ENCODE results near the gene ARPC2. TPM values are rescaled to one million over a fixed set of nuclear protein-coding genes. Genes with fewer than 3 reads are reported as not detected.

ARPC2 gene
- total and polyA plus RNA-seq, 7 donors = 235 to 517 (median 267) TPM

- intact Hi-C loops (cut with DNase I) = no loop called here
- DNase-seq = no peak
- H3K4me3 ChIP-seq = no peak overlapping the region
- TF ChIP-seq EP300 (IDR thresholded peaks at IDR 0.05) (no peak), POLR2AphosphoS5 (IDR thresholded peaks at IDR 0.05) (no peak), CTCF (IDR thresholded peaks at IDR 0.05) (no peak), POLR2A (IDR thresholded peaks at IDR 0.05) (no peak)
- H3K9me3 ChIP-seq = no peaks in the 10 kb centered on the region
- peaks cover 0 to 10% (median 0%) of the 10 kb centered on the region in 4 donors for H3K4me1 ChIP-seq
- H3K27ac ChIP-seq = no peak overlapping the region
- no peaks in the 10 kb centered on the region for H3K27me3 ChIP-seq
- no peaks in the 10 kb centered on the region for H3K36me3 ChIP-seq
- 84 to 87% methylated on average over 2 of the region's 2 CpGs for WGBS, 2 donors
These were observed 44.1 kb upstream of the ARPC2 start for GRCh38 chr2:218172845-218173244.

GRCh38 chr2:218179782-218180181, 37.2 kb upstream of the ARPC2 start:
- peaks cover 0 to 6% (median 3%) of the 10 kb centered on the region in 4 donors for H3K4me1 ChIP-seq
- 96 to 97% methylated on average over 4 of the region's 4 CpGs for WGBS, 2 donors
- H3K27ac ChIP-seq = no peak overlapping the region
- H3K36me3 ChIP-seq = no peaks in the 10 kb centered on the region
- H3K9me3 ChIP-seq = no peaks in the 10 kb centered on the region
- H3K27me3 ChIP-seq = no peaks in the 10 kb centered on the region
- no peak overlapping the region for H3K4me3 ChIP-seq
- intact Hi-C loops (cut with DNase I) = no loop called here
- DNase-seq = no peak
- TF ChIP-seq POLR2AphosphoS5 (IDR thresholded peaks at IDR 0.05) (no peak), EP300 (IDR thresholded peaks at IDR 0.05) (no peak), POLR2A (IDR thresholded peaks at IDR 0.05) (no peak), CTCF (IDR thresholded peaks at IDR 0.05) (no peak)

GRCh38 chr2:218180467-218181114, 36.4 kb upstream of the ARPC2 start:
- Histone ChIP-seq H3K36me3 (no peaks in the 10 kb centered on the region), H3K4me3 (no peak overlapping the region), H3K27ac (no peak overlapping the region), H3K9me3 (no peaks in the 10 kb centered on the region), H3K27me3 (no peaks in the 10 kb centered on the region), H3K4me1 (peaks cover 0 to 6% (median 3%) of the 10 kb centered on the region in 4 donors)
- DNase-seq = no peak
- 47 to 64% methylated on average over 9 of the region's 9 CpGs for WGBS, 2 donors
- intact Hi-C loops (cut with DNase I) = no loop called here
- TF ChIP-seq POLR2A (IDR thresholded peaks at IDR 0.05) (no peak), POLR2AphosphoS5 (IDR thresholded peaks at IDR 0.05) (no peak), CTCF (IDR thresholded peaks at IDR 0.05) (no peak)

- H3K27me3 ChIP-seq = no peaks in the 10 kb centered on the region
- H3K9me3 ChIP-seq = no peaks in the 10 kb centered on the region
- no peak for TF ChIP-seq EP300 (IDR thresholded peaks at IDR 0.05)
- TF ChIP-seq POLR2AphosphoS5 (IDR thresholded peaks at IDR 0.05) = no peak
- no peak for TF ChIP-seq POLR2A (IDR thresholded peaks at IDR 0.05)
- no peak for TF ChIP-seq CTCF (IDR thresholded peaks at IDR 0.05)
- H3K4me3 ChIP-seq = no peak overlapping the region
- intact Hi-C loops (cut with DNase I) = no loop called here
- peaks cover 0 to 35% (median 25%) of the 10 kb centered on the region in 4 donors for H3K4me1 ChIP-seq
- no peak overlapping the region for H3K27ac ChIP-seq
- DNase-seq = no peak
- no peaks in the 10 kb centered on the region for H3K36me3 ChIP-seq
- WGBS, 2 donors = 87 to 88% methylated on average over 1 of the region's 1 CpG
These were observed 32.7 kb upstream of the ARPC2 start for GRCh38 chr2:218184331-218184730.

- no peaks in the 10 kb centered on the region for H3K36me3 ChIP-seq
- H3K4me1 ChIP-seq = peaks cover 0 to 29% (median 23%) of the 10 kb centered on the region in 4 donors
- TF ChIP-seq POLR2AphosphoS5 (IDR thresholded peaks at IDR 0.05) (no peak), CTCF (IDR thresholded peaks at IDR 0.05) (peak; percentile 47 to 85 (median 84))
- H3K27ac ChIP-seq = peak overlapping the region in 3 of 4 donors; percentile 66 to 81 (median 79)
- WGBS, 2 donors = 34 to 36% methylated on average over 8 of the region's 8 CpGs
- intact Hi-C loops (cut with DNase I) = loop anchor here (2.0 to 5.0 kb wide), 3 partner anchors 72 to 221 kb away; partner anchors contain the start of genes AAMP and PNKD
- H3K4me3 ChIP-seq = no peak overlapping the region
- H3K27me3 ChIP-seq = no peaks in the 10 kb centered on the region
- DNase-seq = peak; percentile 76
- no peaks in the 10 kb centered on the region for H3K9me3 ChIP-seq
These were observed 30.6 kb upstream of the ARPC2 start for GRCh38 chr2:218186355-218186766.
